HepG2 (cell line): ENCODE data around the gene TRAF3.

Experiments
- CTCF ChIP-seq: sonication (generic); formaldehyde crosslinking; IDR thresholded peaks from 2 replicates; pipeline ENCODE4 v1.5.0; 2020; ENCODE audit warnings: mild to moderate bottlenecking, missing genetic modification reagents, moderate library complexity
- KLF15 ChIP-seq: sonication (generic); formaldehyde crosslinking; IDR thresholded peaks from 2 replicates; pipeline ENCODE4 v1.8.1; 2023; ENCODE audit warnings: borderline replicate concordance, mild to moderate bottlenecking, inconsistent platforms, missing genetic modification reagents, mixed read lengths
- NFATC3 ChIP-seq: sonication (generic); formaldehyde crosslinking; IDR thresholded peaks from 2 replicates; pipeline ENCODE4 v1.5.1; 2020; ENCODE audit warnings: mild to moderate bottlenecking, missing genetic modification reagents
- NFE2L2 ChIP-seq: fragments of 150-350 bp; IDR thresholded peaks from 2 replicates; pipeline ENCODE4 v1.6.1; 2014; ENCODE audit warnings: low read length
- PAX8 ChIP-seq: sonication (generic); formaldehyde crosslinking; IDR thresholded peaks from 2 replicates; pipeline ENCODE4 v1.8.0; 2022; ENCODE audit warnings: mild to moderate bottlenecking, missing genetic modification reagents, borderline replicate concordance
- POLR2AphosphoS5 ChIP-seq: IDR thresholded peaks from 2 replicates; pipeline ENCODE4 v1.6.1; 2012; ENCODE audit warnings: low read depth, low read length
- ZBTB33 ChIP-seq: sonication (generic); formaldehyde crosslinking; IDR thresholded peaks from 2 replicates; pipeline ENCODE4 v1.4.0; 2020; ENCODE audit warnings: missing genetic modification reagents
- ZNF253 ChIP-seq: sonication (generic); formaldehyde crosslinking; IDR thresholded peaks from 2 replicates; pipeline ENCODE4 v1.8.0; 2022; ENCODE audit warnings: mild to moderate bottlenecking, missing genetic modification reagents, borderline replicate concordance
- ZNF552 ChIP-seq: sonication (generic); formaldehyde crosslinking; IDR thresholded peaks from 2 replicates; pipeline ENCODE4 v1.9.0; 2022; ENCODE audit warnings: missing genetic modification reagents, mild to moderate bottlenecking, borderline replicate concordance

GRCh38 chr14:102760496-102761193 is 16.6 kb upstream of the TRAF3 start:
- no peak for TF ChIP-seq ZBTB33
- TF ChIP-seq POLR2AphosphoS5, result no peak
- no peak for TF ChIP-seq ZNF552 (CRISPR knock-in tag)
- TF ChIP-seq ZNF253, result no peak
- TF ChIP-seq NFE2L2, result no peak
- no peak for TF ChIP-seq NFATC3 (CRISPR knock-in tag)
- no peak for TF ChIP-seq PAX8 (CRISPR knock-in tag)
- no peak for TF ChIP-seq KLF15 (CRISPR knock-in tag)
- TF ChIP-seq CTCF (CRISPR knock-in tag), result no peak
